Brain pericyte (primary cell): ENCODE data around the gene ADAM11.

ENCODE experiments used
- DNase-seq: peaks from one replicate; pipeline ENCODE4 v3.0.0-alpha.2; 2012; ENCODE audit warnings: low read depth, low spot score

The ADAM11 gene

GRCh38 chr17:44830359-44831288, 71.8 kb downstream of the ADAM11 start:
- no peak for DNase-seq

- DNase-seq = no peak
These were observed 72.6 kb downstream of the ADAM11 start for GRCh38 chr17:44831371-44831770.
